SK-MEL-5 (cell line): ENCODE results near the gene GPR171. TPM values are rescaled to one million over a fixed set of nuclear protein-coding genes. Genes with fewer than 3 reads are reported as not detected.

Source experiments
- DNase-seq: peaks from one replicate; pipeline ENCODE4 v3.0.0-alpha.2; 2016; ENCODE audit warnings: low read depth, low spot score
- in situ Hi-C: cut with HindIII; loops from 2 replicates; pipeline ENCODE4 v1.10.0; 2016; ENCODE audit warnings: low sequenced_read_pairs, high pct_unique_total_duplicates, low pct_unique_long_range_greater_than_20kb
- total RNA-seq: library from RNA; depleted of rRNA; stranded (reverse); fragments of >200 nt; shearing (Covaris generic); gene quantifications from 2 replicates; pipeline ENCODE4 v1.2.3, GENCODE V29; 2014

Gene GPR171
- total RNA-seq, 1 experiment from 2014 or later = not detected

- DNase-seq = no peak
- in situ Hi-C loops = no loop called here
Observed at GRCh38 chr3:151218136-151218535, 15.1 kb upstream of the GPR171 start.

- in situ Hi-C loops = no loop called here
Observed at GRCh38 chr3:151216641-151217607, 13.9 kb upstream of the GPR171 start.

GRCh38 chr3:151214459-151214858 lies 11.4 kb upstream of the GPR171 start:
- DNase-seq = no peak
- in situ Hi-C loops = no loop called here

More at GRCh38 chr3:151216641-151217607, 13.9 kb upstream of the GPR171 start:
- DNase-seq = no peak

GRCh38 chr3:151213881-151214280 lies 10.9 kb upstream of the GPR171 start:
- in situ Hi-C loops = no loop called here
- no peak for DNase-seq

- in situ Hi-C loops = no loop called here
- DNase-seq = no peak
Observed at GRCh38 chr3:151213151-151213550, 10.1 kb upstream of the GPR171 start.

- in situ Hi-C loops = no loop called here
- peak; percentile 39 for DNase-seq
Observed at GRCh38 chr3:151210676-151211381, 7.8 kb upstream of the GPR171 start.

- no peak for DNase-seq
- in situ Hi-C loops = no loop called here
Observed at GRCh38 chr3:151209654-151210053, 6.6 kb upstream of the GPR171 start.

- no peak for DNase-seq
- in situ Hi-C loops = no loop called here
Observed at GRCh38 chr3:151206201-151206600, 3.2 kb upstream of the GPR171 start.

GRCh38 chr3:151205482-151205881 lies 2.5 kb upstream of the GPR171 start:
- no peak for DNase-seq
- in situ Hi-C loops = no loop called here

- in situ Hi-C loops = no loop called here
- no peak for DNase-seq
Observed at GRCh38 chr3:151204530-151205402, 1.8 kb upstream of the GPR171 start.

- in situ Hi-C loops = no loop called here
- DNase-seq = no peak
Observed at GRCh38 chr3:151201051-151201730, 1.8 kb downstream of the GPR171 start.

GRCh38 chr3:151200586-151200985 lies 2.4 kb downstream of the GPR171 start:
- DNase-seq = no peak
- in situ Hi-C loops = no loop called here

GRCh38 chr3:151199554-151200438 lies 3.2 kb downstream of the GPR171 start:
- no peak for DNase-seq
- in situ Hi-C loops = no loop called here

GRCh38 chr3:151198849-151199248 lies 4.2 kb downstream of the GPR171 start:
- no peak for DNase-seq
- in situ Hi-C loops = no loop called here

- no peak for DNase-seq
- in situ Hi-C loops = no loop called here
Observed at GRCh38 chr3:151197981-151198767, 4.8 kb downstream of the GPR171 start.

- DNase-seq = no peak
- in situ Hi-C loops = no loop called here
Observed at GRCh38 chr3:151197228-151197627, 5.8 kb downstream of the GPR171 start.
